ENCODE results near the gene GMEB2.
A peak's percentile ranks its signal among the peaks of the same experiment; 100 is the strongest.
"Not testable (repeated sequence)": the region's sequence is repeated elsewhere in the genome, so short reads cannot be mapped to it uniquely, and the experiment has no call there.

Gene GMEB2

DNA sequence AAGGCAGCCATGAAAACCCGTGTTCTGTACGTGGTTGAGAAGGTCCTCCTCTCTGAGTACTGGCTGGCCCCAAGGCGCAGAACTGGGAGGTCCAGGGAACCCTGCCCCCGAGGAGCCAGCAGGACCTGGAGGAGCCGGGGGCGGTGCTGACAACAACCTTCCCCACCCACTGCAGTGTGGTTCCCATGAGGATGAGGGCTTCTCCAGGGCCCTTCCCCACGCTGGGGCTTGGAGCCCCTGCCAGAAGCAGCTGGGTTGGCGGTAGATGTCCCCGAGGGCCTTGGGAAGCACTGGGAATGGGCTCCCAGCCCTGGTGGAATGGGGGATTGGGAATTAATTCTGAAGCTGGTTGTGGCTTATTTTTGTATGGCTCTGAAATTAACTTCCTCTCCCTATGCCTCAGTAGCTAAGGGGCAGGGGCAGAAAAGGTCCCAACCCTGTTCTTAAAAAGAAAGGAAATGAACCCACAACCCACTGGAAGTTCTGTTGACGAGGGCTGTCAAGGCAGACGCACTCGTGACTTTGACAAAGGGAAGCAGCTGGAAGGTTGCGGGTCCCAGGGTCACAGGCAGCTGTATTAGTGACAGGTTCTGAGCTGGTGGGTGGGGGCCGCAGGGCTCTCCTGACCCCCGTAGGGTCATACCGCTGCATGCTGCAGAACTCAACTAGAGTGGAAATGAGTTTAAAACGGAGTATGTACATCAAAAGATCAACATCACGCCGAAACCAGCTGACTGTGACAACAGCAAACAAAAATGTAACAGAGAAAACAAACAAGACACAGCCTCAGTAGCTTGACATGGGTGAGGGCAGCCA is 38.9 kb downstream of the GMEB2 start:
- no peak for DNase-seq

DNA sequence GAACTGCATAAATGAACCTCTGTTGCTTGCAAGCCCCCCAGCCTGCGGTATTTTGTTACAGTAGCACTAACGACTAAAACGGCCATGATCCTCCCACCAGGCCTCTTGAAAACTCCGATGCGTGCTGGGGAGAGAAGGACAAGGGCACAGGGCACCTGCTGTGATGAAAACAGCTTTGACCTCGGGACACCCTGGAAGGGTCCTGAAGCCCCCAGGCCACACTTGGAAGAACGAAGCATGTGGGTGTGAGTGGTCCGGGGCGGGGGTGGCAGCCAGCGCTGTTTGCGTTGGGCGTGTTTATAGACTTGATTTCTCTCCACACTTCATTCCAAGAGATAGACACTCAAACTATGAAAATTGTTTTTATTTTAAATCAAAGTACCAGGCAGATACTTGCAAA is 39.6 kb downstream of the GMEB2 start:
- no peak for DNase-seq

DNA sequence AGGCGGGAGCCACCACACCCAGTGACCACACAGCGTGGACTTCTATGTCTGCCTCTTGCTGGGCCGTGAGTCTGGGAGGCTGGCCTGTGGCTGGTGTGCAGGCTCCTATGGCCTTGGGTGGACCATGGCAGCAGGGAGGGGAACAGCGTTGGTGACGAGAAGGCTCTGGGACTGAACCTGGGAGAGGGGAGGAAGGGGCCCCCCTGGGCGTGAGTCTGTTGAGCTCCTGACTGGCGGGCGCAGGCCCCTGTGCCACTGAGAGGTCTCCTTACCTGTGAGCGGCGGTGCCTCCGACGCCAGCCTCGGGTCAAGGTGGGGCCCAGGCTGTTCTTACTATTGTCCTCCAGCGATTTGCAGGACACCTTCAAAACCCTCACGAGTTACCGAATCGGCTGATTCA is 40.1 kb downstream of the GMEB2 start:
- no peak for DNase-seq

DNA sequence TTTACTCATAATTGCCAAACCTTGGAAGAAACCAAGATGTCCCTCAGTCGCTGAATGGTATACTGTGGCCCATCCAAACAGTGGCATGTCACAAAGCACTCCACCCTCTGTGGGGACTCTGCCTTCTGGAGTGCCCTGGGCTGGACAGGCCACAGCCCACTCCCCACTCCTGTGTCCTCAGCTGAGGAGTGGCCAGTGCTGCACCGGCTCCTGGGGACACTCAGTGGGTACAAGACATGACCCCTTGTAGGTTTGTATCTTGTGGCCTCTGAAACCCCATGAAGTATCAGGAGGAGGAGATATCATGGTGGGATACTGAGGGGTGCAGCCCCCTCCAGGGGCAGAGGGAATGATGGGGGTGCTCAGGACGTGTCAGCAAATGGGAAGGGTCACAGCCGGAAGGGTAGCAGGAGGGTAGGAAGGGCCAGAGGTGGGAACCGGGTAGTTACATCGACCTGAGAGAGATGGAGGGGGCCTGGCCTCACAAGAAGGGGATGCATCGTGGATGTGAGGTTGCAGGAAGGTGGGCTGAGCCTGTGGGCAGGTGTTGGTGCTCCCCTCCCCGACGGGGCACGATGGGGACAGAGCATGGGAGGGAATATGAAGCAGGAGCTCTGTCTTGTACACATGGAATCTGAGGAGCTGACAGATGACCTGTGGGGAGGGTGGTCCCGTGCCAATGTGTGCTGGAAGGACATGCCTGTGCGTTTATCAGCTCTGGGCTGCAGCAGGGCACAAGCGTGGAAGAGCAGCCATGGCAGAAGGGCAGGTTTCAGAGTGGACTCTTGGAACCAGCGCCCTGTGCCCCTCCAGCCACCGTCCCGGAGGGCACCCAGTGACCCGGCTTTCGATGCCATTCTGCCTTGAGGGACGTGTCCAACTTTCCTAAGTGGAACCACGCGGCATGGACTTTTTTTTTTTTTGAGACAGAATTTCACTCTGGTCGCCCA is 41.0 kb downstream of the GMEB2 start:
- DNase-seq, result no peak

DNA sequence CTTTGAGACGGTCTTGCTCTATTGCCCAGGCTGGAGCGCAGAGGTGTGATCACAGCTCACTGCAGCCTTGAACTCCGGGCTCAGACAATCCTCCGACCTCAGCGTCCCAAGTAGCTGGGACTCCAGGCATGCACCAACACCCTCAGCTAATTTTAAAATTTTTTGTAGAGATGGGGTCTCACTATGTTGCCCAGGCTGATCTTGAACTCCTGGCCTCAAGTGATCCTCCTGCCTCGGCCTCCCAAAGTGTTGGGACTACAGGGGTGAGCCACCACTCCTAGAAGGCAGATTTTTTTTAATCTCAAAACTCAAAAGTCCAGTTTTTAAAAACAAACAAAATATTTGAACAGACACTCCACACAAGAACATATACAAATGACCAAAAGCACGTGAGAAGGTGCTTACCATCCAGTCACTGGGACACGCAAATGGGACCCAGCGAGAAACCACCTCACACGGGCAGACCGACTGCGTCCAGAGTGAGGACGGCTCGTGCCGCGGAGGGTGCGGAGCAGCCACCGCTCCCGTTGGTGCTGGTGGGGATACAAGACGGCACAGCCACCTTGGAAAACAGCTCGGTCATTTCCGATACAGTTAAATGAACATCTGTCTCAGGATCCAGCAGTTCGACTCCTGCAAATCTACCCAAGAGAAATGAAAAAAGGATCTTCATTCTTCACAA is 44.4 kb downstream of the GMEB2 start:
- no peak for DNase-seq

DNA sequence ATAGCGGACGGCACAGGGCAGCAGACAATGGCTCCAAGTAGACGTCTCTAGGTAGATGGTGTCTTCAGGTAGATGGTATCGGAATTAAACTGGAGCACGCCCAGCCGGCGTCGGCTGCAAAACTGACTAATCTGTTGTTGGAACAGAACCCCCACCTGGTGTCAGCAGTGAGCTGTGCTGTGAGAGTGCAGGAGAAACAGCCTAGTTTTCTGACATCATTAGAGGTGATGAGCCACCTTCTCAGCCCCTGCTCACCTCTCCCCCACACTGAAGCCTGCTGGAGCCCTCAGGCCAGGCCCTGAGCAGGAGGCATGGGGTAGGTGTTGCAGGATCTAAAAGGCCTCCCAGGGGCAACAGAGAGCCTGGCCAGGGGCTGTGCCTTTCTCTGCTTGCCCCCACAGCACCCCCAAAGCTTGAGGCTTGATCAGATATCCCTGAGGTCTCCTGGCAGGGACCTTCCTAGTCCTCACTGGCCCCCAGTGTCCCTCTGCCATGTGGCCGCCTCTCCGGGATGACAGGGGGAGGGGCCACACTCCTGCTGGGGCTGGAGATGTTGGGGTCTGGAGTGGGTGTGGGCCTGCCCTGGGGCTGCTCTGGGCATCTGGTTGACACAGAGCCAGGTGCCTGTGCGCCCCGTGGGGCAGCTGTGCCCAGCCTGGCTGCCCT is 46.0 kb downstream of the GMEB2 start:
- DNase-seq, result peak in 1 of 2 experiments; percentile 32

DNA sequence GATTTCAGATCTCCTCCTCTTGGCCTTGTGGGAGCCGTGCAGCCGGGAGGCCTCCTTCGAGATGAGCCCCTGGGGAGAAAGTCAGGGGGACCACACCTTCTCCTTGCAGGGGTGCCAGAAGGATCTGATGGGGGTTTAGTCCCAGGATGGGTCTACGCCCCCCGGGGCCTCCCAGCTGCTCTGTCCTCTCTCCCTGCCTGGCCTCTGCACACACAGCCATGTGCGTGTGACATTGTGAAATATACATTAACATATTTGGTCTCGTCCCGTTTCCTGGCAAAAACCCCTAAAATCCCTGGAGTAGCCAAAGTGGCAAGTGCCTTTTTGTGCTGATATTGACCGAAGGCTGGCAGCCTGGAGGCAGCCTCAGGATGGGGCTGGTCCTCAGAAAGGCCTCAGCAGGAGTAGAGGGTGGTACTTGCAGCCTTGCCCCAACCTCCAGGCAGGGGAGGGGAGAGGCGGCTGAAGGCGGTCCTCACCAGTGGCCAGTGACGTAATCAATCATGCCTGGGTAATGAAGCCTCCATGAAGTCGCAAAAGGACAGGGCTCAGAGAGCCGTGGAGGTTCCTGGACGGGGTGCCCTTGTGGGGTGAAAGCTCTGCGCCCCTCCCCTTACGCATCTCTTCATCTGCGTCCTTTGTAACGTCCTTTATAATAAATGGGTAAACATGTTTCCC is 47.7 kb downstream of the GMEB2 start:
- DNase-seq, result no peak

DNA sequence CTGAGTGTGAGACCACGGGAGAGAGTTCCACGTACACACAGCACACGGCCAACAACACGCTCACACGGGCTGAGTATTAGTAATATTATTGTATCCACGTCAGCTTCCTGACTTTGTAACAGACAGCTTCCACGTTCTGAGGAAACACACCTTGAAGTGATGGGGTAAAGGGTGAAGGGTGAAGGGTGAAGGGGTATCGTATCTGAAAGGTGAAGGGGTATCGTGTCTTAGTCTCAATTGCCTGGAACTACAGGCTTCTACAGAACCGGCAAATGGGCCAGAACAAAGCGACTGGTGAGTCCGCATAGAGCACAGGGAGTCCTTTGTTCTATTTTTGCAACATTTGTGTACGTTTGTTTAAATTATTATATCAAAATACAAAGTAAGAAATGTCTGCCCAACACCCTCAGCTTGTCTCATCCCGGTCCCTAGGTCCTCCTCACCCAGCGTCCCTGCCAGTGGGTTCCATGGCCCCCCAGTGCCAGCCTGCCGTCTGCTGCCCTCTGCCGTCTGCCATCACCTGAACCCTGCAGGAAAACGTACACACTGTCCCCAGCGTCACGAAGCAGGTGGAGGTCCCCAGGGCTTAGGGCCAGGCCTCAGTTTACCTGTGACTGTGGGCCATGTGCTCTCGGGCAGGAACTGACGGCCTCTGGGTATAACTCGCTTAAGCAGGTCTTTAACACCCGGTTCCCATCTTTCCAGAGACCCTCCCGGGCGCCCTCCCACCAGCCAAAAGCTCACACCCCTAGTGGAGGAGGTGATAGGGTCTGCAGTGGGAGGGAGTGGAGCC is 48.5 kb downstream of the GMEB2 start:
- no peak for DNase-seq

DNA sequence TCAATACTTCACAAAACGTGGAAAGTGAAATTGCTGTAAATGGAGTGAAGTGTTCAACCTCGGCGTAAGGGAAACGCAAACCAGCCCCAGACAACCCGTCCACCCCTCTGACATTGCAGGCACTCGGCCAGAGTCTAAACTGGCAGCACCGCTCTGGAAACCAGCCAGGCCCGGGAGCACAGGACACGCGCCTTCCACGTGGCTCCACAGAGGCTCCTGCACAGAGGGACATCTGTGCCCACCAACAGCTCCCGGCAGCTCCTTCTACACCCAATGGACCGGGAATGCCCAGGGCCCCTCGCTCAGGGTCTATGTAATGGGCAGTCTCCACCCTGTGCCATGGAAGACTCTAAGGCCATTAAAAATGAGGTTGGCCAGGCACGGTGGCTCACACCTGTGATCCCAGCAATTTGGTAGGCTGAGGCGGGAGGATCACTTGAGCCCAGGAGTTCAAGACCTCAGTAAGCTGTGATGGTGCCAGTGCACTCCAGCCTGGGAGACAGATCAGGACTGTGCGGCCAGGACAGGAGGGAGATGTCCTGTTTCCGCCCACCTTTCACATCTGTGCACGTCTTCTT is 49.5 kb downstream of the GMEB2 start:
- no peak for DNase-seq

DNA sequence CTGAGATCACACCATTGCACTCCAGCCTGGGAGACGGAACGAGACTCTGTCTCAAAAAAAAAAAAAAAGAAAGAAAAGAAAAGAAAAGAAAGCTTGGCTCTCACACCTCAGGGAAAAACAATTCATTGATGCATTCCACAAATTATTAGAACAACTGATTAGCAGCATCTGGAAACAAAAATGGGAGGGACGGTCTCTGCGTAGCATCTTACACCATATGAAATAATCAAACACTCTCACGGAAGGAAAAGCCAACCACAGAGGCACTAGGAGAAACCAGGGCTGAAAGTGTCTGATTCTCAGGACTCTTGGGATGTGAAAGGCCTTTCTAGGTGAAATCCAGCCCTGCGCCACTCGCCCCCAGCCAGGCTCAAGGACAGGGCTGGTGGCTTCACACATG is 50.6 kb downstream of the GMEB2 start:
- no peak for DNase-seq

DNA sequence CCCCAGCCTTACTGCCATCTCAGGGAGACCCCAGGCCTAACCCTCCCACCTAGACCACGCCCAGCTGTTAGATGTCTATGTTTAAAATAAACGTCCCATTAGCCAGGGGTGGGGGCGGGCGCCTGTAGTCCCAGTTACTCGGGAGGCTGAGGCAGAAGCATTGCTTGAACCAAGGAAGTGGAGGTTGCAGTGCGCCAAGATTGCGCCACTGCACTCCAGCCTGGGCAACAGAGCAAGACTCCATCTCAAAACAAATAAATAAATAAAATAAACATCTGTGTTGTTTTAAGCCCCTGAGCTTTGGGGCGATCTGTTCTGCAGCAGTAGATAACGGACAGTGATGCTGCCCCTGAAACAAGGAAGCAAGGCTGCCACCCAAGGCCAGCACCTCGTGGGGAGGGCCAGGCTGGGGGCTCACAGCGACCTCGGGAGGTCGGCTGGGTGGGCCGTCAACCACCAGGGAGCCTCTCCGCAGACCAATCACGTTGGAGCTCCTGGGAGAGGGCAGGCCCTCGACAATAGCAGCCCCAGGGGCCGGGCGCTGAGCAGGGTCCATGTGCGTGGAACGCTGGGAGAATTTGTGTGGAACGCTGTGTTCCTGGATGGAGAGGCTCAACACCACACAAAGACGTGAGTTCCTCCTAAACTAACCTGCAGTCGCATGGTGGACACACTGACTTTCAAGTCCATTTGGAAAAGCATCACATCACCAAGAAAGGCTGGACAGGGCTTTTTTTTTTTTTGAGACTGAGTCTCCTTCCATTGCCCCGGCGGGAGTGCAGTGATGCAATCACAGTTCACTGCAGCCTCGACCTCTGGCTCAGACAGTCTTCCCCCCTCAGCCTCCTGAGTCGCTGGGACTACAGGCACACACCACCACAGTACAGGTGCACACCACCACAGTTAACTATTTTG is 51.8 kb downstream of the GMEB2 start:
- DNase-seq, result no peak

DNA sequence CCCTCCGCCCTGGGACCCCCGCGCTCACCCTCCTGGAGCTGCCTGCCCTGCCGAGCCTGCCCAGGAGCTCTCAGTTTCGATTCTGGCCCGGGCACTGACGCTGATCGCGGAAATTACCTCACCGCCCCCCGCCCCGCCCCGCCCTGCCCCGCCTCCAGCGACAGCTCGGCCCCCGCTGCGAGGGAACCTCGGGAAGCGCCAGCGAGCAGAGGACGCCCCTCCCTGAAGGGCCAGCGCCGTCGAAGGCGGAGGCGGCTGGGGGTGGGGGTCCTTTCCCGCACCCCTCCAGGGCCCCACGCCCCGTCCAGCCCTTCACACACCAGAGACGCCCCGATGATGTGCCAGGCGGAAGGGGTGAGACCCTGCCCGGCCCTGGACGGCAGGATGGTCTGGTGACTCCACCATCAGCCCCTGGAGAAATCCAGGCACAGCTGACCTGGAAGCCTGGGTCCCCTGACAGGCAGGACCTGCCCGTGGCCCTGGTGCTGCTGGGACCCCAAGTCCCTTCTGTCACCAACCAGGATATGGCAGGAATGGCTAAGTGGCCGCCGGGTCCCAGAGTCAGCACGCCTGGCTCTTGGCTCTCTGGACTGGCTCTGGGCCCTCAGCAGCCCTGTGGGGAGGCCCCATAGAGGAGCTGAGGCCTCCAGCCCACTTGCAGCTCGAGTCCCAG is 52.6 kb downstream of the GMEB2 start, which contains the start of gene HELZ2:
TSS of gene HELZ2 (minus strand) at position 84 of the 673 bp plus-strand sequence. CDS start 1,854 bp downstream, outside the sequence.
- peak; percentile 40 to 72 for DNase-seq

DNA sequence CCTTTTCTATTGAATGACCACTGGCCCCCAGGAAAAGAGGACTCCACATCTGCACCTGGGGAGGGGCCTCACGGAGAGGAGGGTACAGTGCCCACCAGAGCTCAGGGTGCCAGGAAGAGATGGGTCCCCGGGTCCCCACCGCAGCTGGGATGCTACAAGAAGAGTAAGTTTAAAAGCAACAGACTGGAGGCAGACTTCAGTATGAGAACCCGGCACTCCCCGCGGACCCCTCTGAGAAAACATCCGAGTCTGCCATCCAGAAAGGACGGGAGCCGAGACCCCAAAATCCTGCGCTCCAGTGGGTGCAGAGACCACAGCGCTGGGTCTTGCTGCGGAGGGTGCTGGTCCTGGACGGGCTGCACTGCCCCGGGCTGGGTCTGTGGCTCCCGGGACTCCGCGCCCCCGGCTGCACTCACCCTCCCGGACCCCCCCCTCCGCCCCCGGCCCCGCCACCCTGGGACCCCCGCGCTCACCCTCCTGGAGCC is 53.2 kb downstream of the GMEB2 start:
- DNase-seq, result no peak

DNA sequence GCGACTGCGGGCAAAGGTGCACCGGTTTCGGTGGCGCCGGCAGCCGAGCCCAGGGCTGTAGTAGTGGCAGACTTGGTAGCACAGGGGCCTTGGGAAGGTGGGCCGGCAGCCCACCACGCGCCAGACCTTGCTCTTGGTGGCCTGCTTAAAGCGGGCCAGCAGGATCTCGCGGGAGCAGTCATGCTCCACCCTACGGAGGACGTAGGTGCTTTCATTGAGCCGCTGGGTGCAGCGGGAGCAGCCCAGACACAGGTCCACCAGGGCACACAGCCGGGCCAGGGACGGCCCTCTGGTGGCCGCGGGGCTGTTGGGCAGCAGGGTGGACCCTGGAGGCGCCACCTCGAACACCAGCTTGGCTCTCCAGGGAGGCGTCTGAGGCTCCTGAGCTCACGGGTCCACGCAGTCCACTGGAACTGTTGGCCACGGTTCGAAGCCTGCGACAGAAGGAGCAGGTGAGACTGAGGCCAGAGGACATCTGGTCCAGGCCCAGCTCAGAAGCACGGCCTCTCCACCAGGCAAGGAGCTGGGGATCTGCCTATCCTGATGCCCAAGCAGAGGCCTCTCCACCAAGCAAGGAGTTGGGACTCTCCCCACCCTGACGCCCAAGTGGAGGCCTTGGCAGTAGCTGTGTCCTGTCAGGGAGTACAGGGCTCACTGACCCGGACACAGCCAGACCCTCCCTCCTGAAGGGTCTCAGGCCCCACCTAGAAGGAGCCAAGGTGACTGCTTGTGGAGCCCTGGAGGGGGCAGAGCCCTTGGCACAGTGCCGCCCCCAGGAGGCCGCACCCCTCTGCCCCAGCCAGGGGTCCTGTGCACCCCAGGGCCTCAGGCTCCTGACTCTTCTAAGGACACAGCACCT is 53.9 kb downstream of the GMEB2 start:
- no peak for DNase-seq

DNA sequence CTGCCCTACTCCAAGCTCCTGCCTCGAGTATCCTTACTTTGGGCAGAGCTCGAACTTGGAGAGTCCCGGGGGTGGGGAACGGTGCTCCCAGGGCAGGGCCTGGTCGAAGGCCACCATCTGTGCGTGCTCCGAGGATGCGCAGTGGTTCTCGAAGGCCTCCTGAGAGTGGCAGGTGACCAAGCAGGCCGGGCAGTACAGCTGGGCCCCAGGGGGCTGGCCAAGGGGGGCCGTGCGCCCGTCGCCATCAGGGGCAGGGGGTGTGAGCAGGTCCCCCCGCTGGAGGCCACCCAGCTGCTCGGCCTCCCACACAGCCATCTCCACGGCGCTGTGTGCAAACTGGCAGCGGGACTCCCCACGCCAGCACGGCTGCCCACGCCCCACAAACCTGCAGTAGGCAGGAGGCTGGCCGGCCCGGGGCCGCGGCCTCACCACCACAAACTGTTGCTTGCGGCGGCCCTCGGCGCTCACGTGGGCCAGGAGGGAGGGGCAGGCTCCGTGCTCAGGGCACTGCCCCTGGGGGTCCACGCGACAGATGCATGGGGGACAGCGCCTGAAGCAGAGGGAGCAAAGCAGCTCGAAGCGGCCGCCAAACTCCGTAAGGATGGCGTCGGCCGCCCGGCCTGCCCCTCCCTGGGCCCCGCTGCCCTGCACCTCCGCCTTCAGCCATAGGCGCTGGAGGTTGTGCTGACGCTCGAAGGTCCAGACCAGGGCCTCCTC is 54.7 kb downstream of the GMEB2 start:
- DNase-seq, result no peak

DNA sequence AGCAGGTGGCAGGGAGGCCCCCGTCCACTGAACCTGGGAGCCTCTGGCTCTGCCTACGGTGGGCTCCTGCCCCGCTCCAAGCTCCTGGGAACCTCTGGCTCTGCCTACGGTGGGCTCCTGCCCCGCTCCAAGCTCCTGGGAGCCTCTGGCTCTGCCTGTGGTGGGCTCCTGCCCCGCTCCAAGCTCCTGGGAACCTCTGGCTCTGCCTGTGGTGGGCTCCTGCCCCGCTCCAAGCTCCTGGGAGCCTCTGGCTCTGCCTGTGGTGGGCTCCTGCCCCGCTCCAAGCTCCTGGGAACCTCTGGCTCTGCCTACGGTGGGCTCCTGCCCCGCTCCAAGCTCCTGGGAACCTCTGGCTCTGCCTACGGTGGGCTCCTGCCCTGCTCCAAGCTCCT is 55.8 kb downstream of the GMEB2 start:
- DNase-seq, result not testable (repeated sequence)
